HEK293 (cell line): ENCODE results near the gene COL19A1.
A peak's percentile ranks its signal among the peaks of the same experiment; 100 is the strongest.

Source experiments
- GFI1B ChIP-seq: fragments of 450-650 bp; formaldehyde crosslinking; IDR thresholded peaks from 2 replicates; pipeline ENCODE4 v1.5.1; 2016; ENCODE audit warnings: missing biosample characterization, missing genetic modification characterization
- GLI4 ChIP-seq: fragments of 450-650 bp; formaldehyde crosslinking; IDR thresholded peaks from 2 replicates; pipeline ENCODE4 v1.5.1; 2016; ENCODE audit warnings: missing biosample characterization, missing genetic modification characterization
- HIC1 ChIP-seq: fragments of 450-650 bp; formaldehyde crosslinking; IDR thresholded peaks from 2 replicates; pipeline ENCODE4 v1.5.1; 2016; ENCODE audit warnings: missing biosample characterization, missing genetic modification characterization
- IKZF3 ChIP-seq: fragments of 450-650 bp; IDR thresholded peaks from 2 replicates; pipeline ENCODE4 v1.5.0; 2018; ENCODE audit warnings: missing biosample characterization, mild to moderate bottlenecking, missing genetic modification characterization, moderate library complexity
- SALL2 ChIP-seq: fragments of 450-650 bp; formaldehyde crosslinking; IDR thresholded peaks from 2 replicates; pipeline ENCODE4 v1.5.0; 2017; ENCODE audit warnings: missing biosample characterization, mild to moderate bottlenecking, missing genetic modification characterization, borderline replicate concordance
- SETDB1 ChIP-seq: IDR thresholded peaks from one replicate; pipeline ENCODE4 v1.6.1; 2017; ENCODE audit warnings: mild to moderate bottlenecking, low read length, moderate library complexity, mixed read lengths; ENCODE audit not compliant: insufficient read length
- SP3 ChIP-seq: fragments of 450-650 bp; formaldehyde crosslinking; IDR thresholded peaks from 2 replicates; pipeline ENCODE4 v1.5.1; 2016; ENCODE audit warnings: missing biosample characterization, missing genetic modification characterization
- WT1 ChIP-seq: fragments of 450-650 bp; formaldehyde crosslinking; IDR thresholded peaks from 2 replicates; pipeline ENCODE4 v1.5.1; 2016; ENCODE audit warnings: missing biosample characterization, missing genetic modification characterization
- ZBTB17 ChIP-seq: fragments of 450-650 bp; formaldehyde crosslinking; IDR thresholded peaks from 2 replicates; pipeline ENCODE4 v1.5.1; 2016; ENCODE audit warnings: missing biosample characterization, missing genetic modification characterization
- ZBTB21 ChIP-seq: fragments of 450-650 bp; formaldehyde crosslinking; IDR thresholded peaks from 2 replicates; pipeline ENCODE4 v1.5.1; 2017; ENCODE audit warnings: missing biosample characterization, missing genetic modification characterization
- ZBTB48 ChIP-seq: fragments of 450-650 bp; formaldehyde crosslinking; IDR thresholded peaks from 2 replicates; pipeline ENCODE4 v1.5.1; 2016; ENCODE audit warnings: missing biosample characterization, missing genetic modification characterization
- ZFP69B ChIP-seq: fragments of 450-650 bp; formaldehyde crosslinking; IDR thresholded peaks from 2 replicates; pipeline ENCODE4 v1.5.1; 2016; ENCODE audit warnings: missing biosample characterization, missing genetic modification characterization
- ZNF112 ChIP-seq: fragments of 450-650 bp; formaldehyde crosslinking; IDR thresholded peaks from 2 replicates; pipeline ENCODE4 v1.5.0; 2017; ENCODE audit warnings: missing biosample characterization, missing genetic modification characterization
- ZNF146 ChIP-seq: fragments of 450-650 bp; formaldehyde crosslinking; IDR thresholded peaks from 2 replicates; pipeline ENCODE4 v1.5.1; 2016; ENCODE audit warnings: missing biosample characterization, missing genetic modification characterization
- ZNF184 ChIP-seq: fragments of 450-650 bp; IDR thresholded peaks from 2 replicates; pipeline ENCODE4 v1.5.1; 2018; ENCODE audit warnings: missing biosample characterization, mild to moderate bottlenecking, missing genetic modification characterization
- ZNF394 ChIP-seq: fragments of 450-650 bp; formaldehyde crosslinking; IDR thresholded peaks from 2 replicates; pipeline ENCODE4 v1.5.1; 2016; ENCODE audit warnings: missing biosample characterization, missing genetic modification characterization, mild to moderate bottlenecking, moderate library complexity, borderline replicate concordance
- ZNF398 ChIP-seq: fragments of 450-650 bp; formaldehyde crosslinking; IDR thresholded peaks from 2 replicates; pipeline ENCODE4 v1.5.1; 2017; ENCODE audit warnings: missing biosample characterization, missing genetic modification characterization
- ZNF544 ChIP-seq: fragments of 450-650 bp; formaldehyde crosslinking; IDR thresholded peaks from 2 replicates; pipeline ENCODE4 v1.5.0; 2017; ENCODE audit warnings: missing biosample characterization, missing genetic modification characterization
- ZNF558 ChIP-seq: fragments of 450-650 bp; formaldehyde crosslinking; IDR thresholded peaks from 2 replicates; pipeline ENCODE4 v1.5.1; 2016; ENCODE audit warnings: missing biosample characterization, missing genetic modification characterization
- ZNF600 ChIP-seq: fragments of 450-650 bp; formaldehyde crosslinking; IDR thresholded peaks from 2 replicates; pipeline ENCODE4 v1.5.1; 2016; ENCODE audit warnings: missing biosample characterization, missing genetic modification characterization
- ZNF624 ChIP-seq: fragments of 450-650 bp; formaldehyde crosslinking; IDR thresholded peaks from 2 replicates; pipeline ENCODE4 v1.5.1; 2017; ENCODE audit warnings: missing biosample characterization, missing genetic modification characterization
- ZNF629 ChIP-seq: fragments of 450-650 bp; formaldehyde crosslinking; IDR thresholded peaks from 2 replicates; pipeline ENCODE4 v1.5.1; 2017; ENCODE audit warnings: missing biosample characterization, missing genetic modification characterization
- ZNF701 ChIP-seq: fragments of 450-650 bp; formaldehyde crosslinking; IDR thresholded peaks from 2 replicates; pipeline ENCODE4 v1.5.1; 2016; ENCODE audit warnings: missing biosample characterization, missing genetic modification characterization
- ZNF768 ChIP-seq: fragments of 450-650 bp; formaldehyde crosslinking; IDR thresholded peaks from 2 replicates; pipeline ENCODE4 v1.5.1; 2018; ENCODE audit warnings: missing biosample characterization, mild to moderate bottlenecking, missing genetic modification characterization
- ZNF776 ChIP-seq: fragments of 450-650 bp; formaldehyde crosslinking; IDR thresholded peaks from 2 replicates; pipeline ENCODE4 v1.5.0; 2017; ENCODE audit warnings: missing biosample characterization, missing genetic modification characterization, borderline replicate concordance
- ZXDB ChIP-seq: fragments of 450-650 bp; formaldehyde crosslinking; IDR thresholded peaks from 2 replicates; pipeline ENCODE4 v1.5.1; 2016; ENCODE audit warnings: missing biosample characterization, missing genetic modification characterization
- TF ChIP-seq, protein P1 (sequence below): fragments of 450-650 bp; formaldehyde crosslinking; conservative IDR thresholded peaks from 2 replicates; pipeline ENCODE4 v1.5.1; 2016; ENCODE audit warnings: low read depth, missing biosample characterization, missing genetic modification characterization
- TF ChIP-seq, protein P2 (sequence below): fragments of 450-650 bp; formaldehyde crosslinking; IDR thresholded peaks from 2 replicates; pipeline ENCODE4 v1.5.1; 2016; ENCODE audit warnings: missing biosample characterization, missing genetic modification characterization
- TF ChIP-seq, protein P3 (sequence below): fragments of 450-650 bp; formaldehyde crosslinking; IDR thresholded peaks from 2 replicates; pipeline ENCODE4 v1.5.1; 2016; ENCODE audit warnings: missing biosample characterization, missing genetic modification characterization
- TF ChIP-seq, protein P4 (sequence below): fragments of 450-650 bp; formaldehyde crosslinking; IDR thresholded peaks from 2 replicates; pipeline ENCODE4 v1.5.1; 2016; ENCODE audit warnings: missing biosample characterization, missing genetic modification characterization

COL19A1 gene

GRCh38 chr6:69974193-69974592, 107.8 kb downstream of the COL19A1 start (continued):
- TF ChIP-seq ZNF398: 0 out of 2 replicates have a peak, but pooled peaks have one; percentile 15
- TF ChIP-seq ZNF146 (tag by site-specific recombination): no peak
- no peak for TF ChIP-seq ZNF768 (tag by site-specific recombination)
- TF ChIP-seq, protein P1, sequence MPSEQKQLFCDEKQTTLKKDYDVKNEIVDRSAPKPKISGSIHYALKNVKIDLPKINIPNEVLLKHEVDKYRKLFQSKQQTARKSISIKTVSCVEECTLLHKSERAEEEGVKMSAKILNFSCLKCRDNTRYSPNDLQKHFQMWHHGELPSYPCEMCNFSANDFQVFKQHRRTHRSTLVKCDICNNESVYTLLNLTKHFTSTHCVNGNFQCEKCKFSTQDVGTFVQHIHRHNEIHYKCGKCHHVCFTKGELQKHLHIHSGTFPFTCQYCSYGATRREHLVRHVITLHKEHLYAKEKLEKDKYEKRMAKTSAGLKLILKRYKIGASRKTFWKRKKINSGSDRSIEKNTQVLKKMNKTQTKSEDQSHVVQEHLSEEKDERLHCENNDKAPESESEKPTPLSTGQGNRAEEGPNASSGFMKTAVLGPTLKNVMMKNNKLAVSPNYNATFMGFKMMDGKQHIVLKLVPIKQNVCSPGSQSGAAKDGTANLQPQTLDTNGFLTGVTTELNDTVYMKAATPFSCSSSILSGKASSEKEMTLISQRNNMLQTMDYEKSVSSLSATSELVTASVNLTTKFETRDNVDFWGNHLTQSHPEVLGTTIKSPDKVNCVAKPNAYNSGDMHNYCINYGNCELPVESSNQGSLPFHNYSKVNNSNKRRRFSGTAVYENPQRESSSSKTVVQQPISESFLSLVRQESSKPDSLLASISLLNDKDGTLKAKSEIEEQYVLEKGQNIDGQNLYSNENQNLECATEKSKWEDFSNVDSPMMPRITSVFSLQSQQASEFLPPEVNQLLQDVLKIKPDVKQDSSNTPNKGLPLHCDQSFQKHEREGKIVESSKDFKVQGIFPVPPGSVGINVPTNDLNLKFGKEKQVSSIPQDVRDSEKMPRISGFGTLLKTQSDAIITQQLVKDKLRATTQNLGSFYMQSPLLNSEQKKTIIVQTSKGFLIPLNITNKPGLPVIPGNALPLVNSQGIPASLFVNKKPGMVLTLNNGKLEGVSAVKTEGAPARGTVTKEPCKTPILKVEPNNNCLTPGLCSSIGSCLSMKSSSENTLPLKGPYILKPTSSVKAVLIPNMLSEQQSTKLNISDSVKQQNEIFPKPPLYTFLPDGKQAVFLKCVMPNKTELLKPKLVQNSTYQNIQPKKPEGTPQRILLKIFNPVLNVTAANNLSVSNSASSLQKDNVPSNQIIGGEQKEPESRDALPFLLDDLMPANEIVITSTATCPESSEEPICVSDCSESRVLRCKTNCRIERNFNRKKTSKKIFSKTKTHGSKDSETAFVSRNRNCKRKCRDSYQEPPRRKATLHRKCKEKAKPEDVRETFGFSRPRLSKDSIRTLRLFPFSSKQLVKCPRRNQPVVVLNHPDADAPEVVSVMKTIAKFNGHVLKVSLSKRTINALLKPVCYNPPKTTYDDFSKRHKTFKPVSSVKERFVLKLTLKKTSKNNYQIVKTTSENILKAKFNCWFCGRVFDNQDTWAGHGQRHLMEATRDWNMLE (tag by site-specific recombination): 0 out of 2 replicates have a peak, but pooled peaks have one; percentile 18
- TF ChIP-seq ZNF184 (tag by site-specific recombination): no peak
- no peak for TF ChIP-seq ZNF776 (tag by site-specific recombination)
- TF ChIP-seq ZNF624: no peak
- TF ChIP-seq WT1: peak; percentile 46; the same call in 1 of the 2 replicates
- TF ChIP-seq, protein P2, sequence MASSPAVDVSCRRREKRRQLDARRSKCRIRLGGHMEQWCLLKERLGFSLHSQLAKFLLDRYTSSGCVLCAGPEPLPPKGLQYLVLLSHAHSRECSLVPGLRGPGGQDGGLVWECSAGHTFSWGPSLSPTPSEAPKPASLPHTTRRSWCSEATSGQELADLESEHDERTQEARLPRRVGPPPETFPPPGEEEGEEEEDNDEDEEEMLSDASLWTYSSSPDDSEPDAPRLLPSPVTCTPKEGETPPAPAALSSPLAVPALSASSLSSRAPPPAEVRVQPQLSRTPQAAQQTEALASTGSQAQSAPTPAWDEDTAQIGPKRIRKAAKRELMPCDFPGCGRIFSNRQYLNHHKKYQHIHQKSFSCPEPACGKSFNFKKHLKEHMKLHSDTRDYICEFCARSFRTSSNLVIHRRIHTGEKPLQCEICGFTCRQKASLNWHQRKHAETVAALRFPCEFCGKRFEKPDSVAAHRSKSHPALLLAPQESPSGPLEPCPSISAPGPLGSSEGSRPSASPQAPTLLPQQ (tag by site-specific recombination): no peak
- TF ChIP-seq, protein P3, sequence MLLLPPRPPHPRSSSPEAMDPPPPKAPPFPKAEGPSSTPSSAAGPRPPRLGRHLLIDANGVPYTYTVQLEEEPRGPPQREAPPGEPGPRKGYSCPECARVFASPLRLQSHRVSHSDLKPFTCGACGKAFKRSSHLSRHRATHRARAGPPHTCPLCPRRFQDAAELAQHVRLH: no peak
- TF ChIP-seq ZNF629 (tag by site-specific recombination): no peak; the same call in 1 of the 2 replicates
- no peak for TF ChIP-seq ZNF600 (tag by site-specific recombination)
- TF ChIP-seq ZBTB21 (tag by site-specific recombination): no peak
- TF ChIP-seq ZFP69B (tag by site-specific recombination): no peak
- no peak for TF ChIP-seq ZNF544 (tag by site-specific recombination)
- TF ChIP-seq SALL2 (tag by site-specific recombination): no peak
- no peak for TF ChIP-seq SP3 (tag by site-specific recombination)
- no peak for TF ChIP-seq ZNF112 (tag by site-specific recombination)
- 0 out of 2 replicates have a peak, but pooled peaks have one; percentile 9 for TF ChIP-seq IKZF3 (tag by site-specific recombination)
- no peak for TF ChIP-seq ZNF394
- no peak for TF ChIP-seq ZBTB48 (tag by site-specific recombination)
- TF ChIP-seq HIC1 (tag by site-specific recombination): no peak
- no peak for TF ChIP-seq ZNF701 (tag by site-specific recombination)
- no peak for TF ChIP-seq ZNF558 (tag by site-specific recombination)
- 0 out of 2 replicates have a peak, but pooled peaks have one; percentile 24 for TF ChIP-seq ZXDB (tag by site-specific recombination)
- TF ChIP-seq SETDB1: no peak
- TF ChIP-seq ZBTB17 (tag by site-specific recombination): 0 out of 2 replicates have a peak, but pooled peaks have one; percentile 44
- TF ChIP-seq, protein P4, sequence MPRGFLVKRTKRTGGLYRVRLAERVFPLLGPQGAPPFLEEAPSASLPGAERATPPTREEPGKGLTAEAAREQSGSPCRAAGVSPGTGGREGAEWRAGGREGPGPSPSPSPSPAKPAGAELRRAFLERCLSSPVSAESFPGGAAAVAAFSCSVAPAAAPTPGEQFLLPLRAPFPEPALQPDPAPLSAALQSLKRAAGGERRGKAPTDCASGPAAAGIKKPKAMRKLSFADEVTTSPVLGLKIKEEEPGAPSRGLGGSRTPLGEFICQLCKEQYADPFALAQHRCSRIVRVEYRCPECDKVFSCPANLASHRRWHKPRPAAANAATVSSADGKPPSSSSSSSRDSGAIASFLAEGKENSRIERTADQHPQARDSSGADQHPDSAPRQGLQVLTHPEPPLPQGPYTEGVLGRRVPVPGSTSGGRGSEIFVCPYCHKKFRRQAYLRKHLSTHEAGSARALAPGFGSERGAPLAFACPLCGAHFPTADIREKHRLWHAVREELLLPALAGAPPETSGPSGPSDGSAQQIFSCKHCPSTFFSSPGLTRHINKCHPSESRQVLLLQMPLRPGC (tag by site-specific recombination): no peak
- TF ChIP-seq GFI1B: no peak
- TF ChIP-seq GLI4 (tag by site-specific recombination): no peak
